HAP-1 (cell line): ENCODE data around the gene MT1HL1.

Experiments used
- DNase-seq, 2 experiments: peaks; one replicate each; pipeline ENCODE4 v3.0.0-alpha.2; 2016 to 2020; ENCODE audit warnings: low spot score in 2 of 2
- H3K27me3 ChIP-seq: fragments of 250-450 bp; sonication (Bioruptor Pico); 2 replicates; pipeline ENCODE4 v1.5.1; 2020; ENCODE audit warnings: low read depth, mild to moderate bottlenecking, moderate library complexity
- H3K36me3 ChIP-seq: fragments of 250-450 bp; sonication (Bioruptor Pico); replicated peaks from 2 replicates; pipeline ENCODE4 v1.5.1; 2020; ENCODE audit warnings: mild to moderate bottlenecking
- H3K4me1 ChIP-seq: fragments of 250-450 bp; sonication (Bioruptor Pico); 2 replicates; pipeline ENCODE4 v1.5.1; 2020; ENCODE audit warnings: mild to moderate bottlenecking
- H3K4me3 ChIP-seq: fragments of 250-450 bp; sonication (Bioruptor Pico); 2 replicates; pipeline ENCODE4 v1.5.1; 2020; ENCODE audit warnings: mild to moderate bottlenecking, moderate library complexity
- H3K9me3 ChIP-seq: fragments of 250-450 bp; sonication (Bioruptor Pico); 2 replicates; pipeline ENCODE4 v1.5.1; 2020; ENCODE audit warnings: mild to moderate bottlenecking, moderate library complexity
- in situ Hi-C: fragments of 300-500 bp; cut with MboI; formaldehyde crosslinking; loops from 3 replicates; pipeline ENCODE4 v1.14.3; 2020; ENCODE audit warnings: low sequenced_read_pairs, inconsistent platforms, mixed read lengths

The MT1HL1 gene

GRCh38 chr1:237033804-237034203 lies 29.6 kb upstream of the MT1HL1 start:
- Histone ChIP-seq H3K4me1 (no peaks in the 10 kb centered on the region), H3K36me3 (no peaks in the 10 kb centered on the region), H3K27me3 (peaks cover 6% of the 10 kb centered on the region), H3K9me3 (no peaks in the 10 kb centered on the region), H3K4me3 (no peak overlapping the region)
- no peak for DNase-seq
- in situ Hi-C loops = loop anchor here (25.0 kb wide), 1 partner anchor 353 kb away; no protein-coding TSS in a partner anchor

- Histone ChIP-seq H3K36me3 (no peaks in the 10 kb centered on the region), H3K27me3 (peaks cover 6% of the 10 kb centered on the region), H3K9me3 (no peaks in the 10 kb centered on the region), H3K4me3 (no peak overlapping the region), H3K4me1 (no peaks in the 10 kb centered on the region)
- in situ Hi-C loops = loop anchor here (25.0 kb wide), 1 partner anchor 354 kb away; no protein-coding TSS in a partner anchor
- no peak for DNase-seq
Measured at GRCh38 chr1:237033061-237033460, 28.8 kb upstream of the MT1HL1 start.

DNA sequence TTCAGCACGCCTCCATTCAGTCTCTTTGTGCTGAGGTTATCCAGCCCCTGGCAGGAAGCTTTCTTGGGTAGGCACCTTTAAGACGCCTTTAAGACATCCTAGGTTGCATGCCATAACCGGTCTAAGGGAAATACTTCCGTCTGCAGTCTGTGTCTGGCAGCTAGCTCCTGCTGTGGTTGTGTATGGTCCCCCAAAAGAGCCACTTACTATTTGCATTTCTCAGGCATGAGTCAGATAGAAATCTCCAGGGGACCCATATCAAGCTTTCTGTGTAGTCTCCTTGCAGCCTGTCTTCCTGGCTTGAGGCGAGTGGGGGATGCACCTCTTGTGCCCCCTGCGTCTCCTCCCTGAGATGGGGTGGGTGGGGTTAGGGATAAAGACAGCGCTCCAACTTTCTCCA lies 27.8 kb upstream of the MT1HL1 start:
- Histone ChIP-seq H3K27me3 (peaks cover 6% of the 10 kb centered on the region; the same call in 1 of the 2 replicates), H3K4me1 (no peaks in the 10 kb centered on the region), H3K4me3 (no peak overlapping the region), H3K9me3 (no peaks in the 10 kb centered on the region), H3K36me3 (no peaks in the 10 kb centered on the region)
- in situ Hi-C loops = loop anchor here (25.0 kb wide), 1 partner anchor 355 kb away; no protein-coding TSS in a partner anchor
- DNase-seq = no peak

GRCh38 chr1:237031480-237031879 lies 27.2 kb upstream of the MT1HL1 start:
- no peak for DNase-seq
- H3K4me1 ChIP-seq = no peaks in the 10 kb centered on the region
- peaks cover 6% of the 10 kb centered on the region; the same call in 1 of the 2 replicates for H3K27me3 ChIP-seq
- in situ Hi-C loops = loop anchor here (25.0 kb wide), 1 partner anchor 356 kb away; no protein-coding TSS in a partner anchor
- no peaks in the 10 kb centered on the region for H3K9me3 ChIP-seq
- no peaks in the 10 kb centered on the region for H3K36me3 ChIP-seq
- no peak overlapping the region for H3K4me3 ChIP-seq

DNA sequence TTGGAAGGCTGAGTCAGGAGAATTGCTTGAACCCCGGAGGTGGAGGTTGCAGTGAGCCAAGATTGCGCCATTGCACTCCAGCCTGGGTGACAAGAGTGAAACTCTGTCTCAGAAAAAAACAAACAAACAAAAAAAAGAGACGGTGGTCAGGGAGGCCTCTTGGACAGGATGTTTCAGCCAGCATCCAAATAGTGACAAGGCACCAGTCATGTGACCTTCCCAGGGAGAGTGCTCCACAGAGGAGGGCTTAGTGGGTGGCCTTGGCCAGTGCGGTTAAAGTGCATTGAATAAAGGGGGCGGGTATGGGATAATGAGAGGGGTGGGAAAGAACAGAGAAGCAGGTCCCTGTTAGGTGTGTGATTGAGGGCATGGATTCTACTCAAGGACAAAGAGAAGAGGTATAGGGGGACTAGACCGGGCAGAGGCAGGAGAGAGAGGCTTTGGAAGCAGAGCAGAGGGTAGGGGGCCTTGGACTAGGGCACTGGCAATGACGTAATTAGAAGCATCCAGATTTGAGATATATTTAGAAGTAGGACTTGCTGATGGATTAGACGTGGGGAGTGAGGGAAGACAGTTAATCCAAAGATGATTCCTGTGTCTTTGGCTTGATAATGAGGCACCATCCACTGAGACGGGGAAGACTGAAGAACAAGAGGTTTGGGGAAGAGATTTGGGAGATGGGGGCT lies 25.8 kb upstream of the MT1HL1 start:
- peaks cover 6% of the 10 kb centered on the region; the same call in 1 of the 2 replicates for H3K27me3 ChIP-seq
- no peak overlapping the region for H3K4me3 ChIP-seq
- H3K36me3 ChIP-seq = no peaks in the 10 kb centered on the region
- no peaks in the 10 kb centered on the region for H3K9me3 ChIP-seq
- H3K4me1 ChIP-seq = no peaks in the 10 kb centered on the region
- in situ Hi-C loops = loop anchor here (25.0 kb wide), 1 partner anchor 357 kb away; no protein-coding TSS in a partner anchor
- DNase-seq = no peak

- H3K36me3 ChIP-seq = no peaks in the 10 kb centered on the region
- no peak overlapping the region for H3K4me3 ChIP-seq
- DNase-seq = no peak
- H3K9me3 ChIP-seq = no peaks in the 10 kb centered on the region
- peaks cover 6% of the 10 kb centered on the region; the same call in 1 of the 2 replicates for H3K27me3 ChIP-seq
- in situ Hi-C loops = loop anchor here (25.0 kb wide), 1 partner anchor 358 kb away; no protein-coding TSS in a partner anchor
- no peaks in the 10 kb centered on the region for H3K4me1 ChIP-seq
Measured at GRCh38 chr1:237029240-237029639, 25.0 kb upstream of the MT1HL1 start.

DNA sequence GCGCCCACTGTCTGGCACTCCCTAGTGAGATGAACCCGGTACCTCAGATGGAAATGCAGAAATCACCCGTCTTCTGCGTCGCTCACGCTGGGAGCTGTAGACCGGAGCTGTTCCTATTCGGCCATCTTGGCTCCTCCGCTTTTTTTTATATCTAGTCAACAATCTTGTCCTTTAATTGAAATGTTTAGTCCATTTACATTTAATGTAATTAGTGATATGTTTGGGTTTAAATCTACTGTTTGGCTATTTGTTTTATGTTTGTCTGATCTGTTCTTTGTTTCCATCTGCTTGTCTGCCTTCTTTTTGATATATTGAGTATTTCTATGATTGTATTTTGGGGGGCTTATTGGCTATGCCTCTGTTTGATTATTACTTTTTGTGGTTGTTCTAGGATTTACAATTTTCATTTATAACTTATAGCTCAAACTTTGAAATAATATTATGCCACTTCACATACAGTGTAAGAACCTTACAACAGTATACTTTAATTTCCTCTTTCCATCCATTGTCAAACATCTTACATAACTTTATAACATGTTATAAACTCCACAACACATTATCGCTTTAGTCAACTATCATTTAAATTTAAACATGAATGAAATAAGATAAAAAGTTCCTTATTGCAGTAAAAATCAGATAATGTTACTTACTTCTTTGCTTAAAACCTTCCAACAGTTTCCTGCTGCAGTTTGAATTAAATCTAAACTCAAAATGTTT lies 21.3 kb upstream of the MT1HL1 start:
- no peaks in the 10 kb centered on the region for H3K4me1 ChIP-seq
- in situ Hi-C loops = loop anchor here (25.0 kb wide), 1 partner anchor 362 kb away; no protein-coding TSS in a partner anchor
- no peak for DNase-seq

DNA sequence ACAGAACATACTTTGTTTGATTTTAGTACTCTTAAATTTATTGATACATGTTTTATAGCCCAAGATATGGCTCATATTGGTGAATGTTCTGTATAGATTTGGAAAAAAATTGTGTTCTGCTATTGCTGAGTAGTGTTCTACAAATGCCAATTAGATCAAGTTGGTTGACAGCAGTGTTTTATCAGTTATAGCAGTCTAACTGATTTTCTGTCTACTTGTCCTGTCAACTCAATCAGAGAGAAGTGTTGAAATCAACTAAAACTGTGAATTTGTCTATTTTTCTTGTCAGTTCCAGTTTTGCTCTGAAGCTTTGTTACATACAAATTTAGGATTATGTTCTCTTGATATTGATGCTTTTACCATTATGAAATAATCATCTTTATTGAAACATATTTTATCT lies 14.7 kb upstream of the MT1HL1 start:
- Histone ChIP-seq H3K4me1 (no peaks in the 10 kb centered on the region), H3K9me3 (no peaks in the 10 kb centered on the region), H3K4me3 (no peak overlapping the region), H3K36me3 (no peaks in the 10 kb centered on the region), H3K27me3 (no peaks in the 10 kb centered on the region)
- DNase-seq = no peak
- in situ Hi-C loops = no loop called here

More for the DNA sequence above, 21.3 kb upstream of the MT1HL1 start:
- no peaks in the 10 kb centered on the region for H3K9me3 ChIP-seq
- no peaks in the 10 kb centered on the region for H3K27me3 ChIP-seq
- H3K4me3 ChIP-seq = no peak overlapping the region
- no peaks in the 10 kb centered on the region for H3K36me3 ChIP-seq

- H3K36me3 ChIP-seq = no peaks in the 10 kb centered on the region
- DNase-seq = no peak
- in situ Hi-C loops = no loop called here
- no peak overlapping the region for H3K4me3 ChIP-seq
- H3K27me3 ChIP-seq = no peaks in the 10 kb centered on the region
- no peaks in the 10 kb centered on the region for H3K9me3 ChIP-seq
- no peaks in the 10 kb centered on the region for H3K4me1 ChIP-seq
Measured at GRCh38 chr1:237016626-237017025, 12.4 kb upstream of the MT1HL1 start.

- DNase-seq = no peak
- in situ Hi-C loops = no loop called here
Measured at GRCh38 chr1:237013608-237014007, 9.4 kb upstream of the MT1HL1 start.

GRCh38 chr1:237012788-237013383 lies 8.6 kb upstream of the MT1HL1 start:
- in situ Hi-C loops = no loop called here
- DNase-seq = no peak

More at GRCh38 chr1:237013608-237014007, 9.4 kb upstream of the MT1HL1 start:
- no peak overlapping the region for H3K4me3 ChIP-seq
- no peaks in the 10 kb centered on the region for H3K4me1 ChIP-seq
- H3K36me3 ChIP-seq = no peaks in the 10 kb centered on the region
- H3K27me3 ChIP-seq = no peaks in the 10 kb centered on the region
- H3K9me3 ChIP-seq = no peaks in the 10 kb centered on the region

GRCh38 chr1:237012361-237012760 lies 8.1 kb upstream of the MT1HL1 start:
- Histone ChIP-seq H3K4me1 (no peaks in the 10 kb centered on the region), H3K4me3 (no peak overlapping the region), H3K27me3 (no peaks in the 10 kb centered on the region), H3K9me3 (no peaks in the 10 kb centered on the region), H3K36me3 (no peaks in the 10 kb centered on the region)
- DNase-seq = no peak
- in situ Hi-C loops = no loop called here

More at GRCh38 chr1:237012788-237013383, 8.6 kb upstream of the MT1HL1 start:
- Histone ChIP-seq H3K9me3 (no peaks in the 10 kb centered on the region), H3K4me1 (no peaks in the 10 kb centered on the region), H3K4me3 (no peak overlapping the region), H3K27me3 (no peaks in the 10 kb centered on the region), H3K36me3 (no peaks in the 10 kb centered on the region)

DNA sequence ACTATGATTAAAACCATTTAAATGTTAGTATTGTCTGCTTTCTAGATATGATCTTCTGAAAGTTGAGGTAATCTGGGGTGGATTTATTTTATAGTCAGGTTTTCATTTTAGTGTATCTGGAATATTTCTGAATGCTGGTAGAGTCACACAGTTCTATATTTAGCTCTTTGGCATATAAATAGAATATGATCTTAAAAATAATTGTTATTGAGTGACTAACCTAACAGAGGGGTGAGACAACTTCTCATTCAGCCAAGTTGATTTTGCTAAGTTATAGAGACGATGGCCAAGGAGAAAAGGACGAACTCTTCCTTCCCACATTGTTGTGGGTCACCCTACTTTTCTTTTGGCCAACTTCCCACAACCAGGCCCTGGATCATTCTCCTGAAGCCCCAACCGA lies 7.2 kb upstream of the MT1HL1 start:
- in situ Hi-C loops = no loop called here
- no peaks in the 10 kb centered on the region for H3K9me3 ChIP-seq
- no peaks in the 10 kb centered on the region for H3K27me3 ChIP-seq
- no peak for DNase-seq
- no peak overlapping the region for H3K4me3 ChIP-seq
- H3K4me1 ChIP-seq = no peaks in the 10 kb centered on the region
- H3K36me3 ChIP-seq = no peaks in the 10 kb centered on the region

GRCh38 chr1:237009611-237010010 lies 5.4 kb upstream of the MT1HL1 start:
- Histone ChIP-seq H3K4me3 (no peak overlapping the region), H3K27me3 (no peaks in the 10 kb centered on the region), H3K4me1 (no peaks in the 10 kb centered on the region), H3K9me3 (no peaks in the 10 kb centered on the region), H3K36me3 (no peaks in the 10 kb centered on the region)
- DNase-seq = no peak
- in situ Hi-C loops = no loop called here
